ENCODE measurements around the gene EPHX1. TPM values are rescaled to one million over a fixed set of nuclear protein-coding genes. Genes with fewer than 3 reads are reported as not detected.

Gene EPHX1
- total RNA-seq, 2 donors from 2014 or later: 151 to 232 TPM

DNA sequence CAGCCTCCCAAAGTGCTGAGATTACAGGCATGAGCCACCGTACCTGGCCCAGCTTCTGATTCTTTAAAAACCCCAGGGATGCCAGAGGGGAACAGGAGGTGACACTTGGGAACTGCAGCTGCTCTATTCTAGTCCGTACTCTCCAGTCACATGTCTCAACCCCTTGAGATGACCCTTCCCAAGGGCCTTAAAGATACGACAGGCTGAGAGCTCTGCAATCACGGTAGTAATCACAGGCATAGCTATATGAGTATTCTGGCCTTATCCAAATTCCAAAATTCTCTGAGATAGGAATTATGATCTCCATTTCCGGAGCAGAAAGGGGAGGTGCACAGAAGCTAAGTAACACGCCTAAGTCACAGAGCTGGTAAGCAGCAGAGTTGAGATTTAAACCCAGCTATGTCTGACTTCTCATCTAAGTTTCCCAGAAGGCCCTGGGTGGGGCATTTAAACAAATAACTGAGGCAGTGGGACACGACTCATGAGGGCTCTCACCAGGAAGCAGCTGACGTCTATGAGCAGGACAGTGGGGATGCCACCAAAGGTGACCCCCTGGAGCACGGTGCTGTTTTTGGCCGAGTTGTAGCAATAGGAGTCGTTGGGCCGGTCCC, 67.1 kb downstream of the EPHX1 start:
- Histone ChIP-seq H3K27me3 (replicated peaks; ENCODE audit: insufficient read depth) (no peaks in the 10 kb centered on the region), H3K4me1 (replicated peaks) (peaks cover 20% of the 10 kb centered on the region), H3K9me3 (no peaks in the 10 kb centered on the region), H3K27ac (peak overlapping the region; percentile 94 to 95), H3K4me3 (no peak overlapping the region), H3K36me3 (peaks cover 0 to 17% of the 10 kb centered on the region in 2 donors)
- no peak for TF ChIP-seq POLR2A (IDR thresholded peaks at IDR 0.05)
- TF ChIP-seq, protein P1, sequence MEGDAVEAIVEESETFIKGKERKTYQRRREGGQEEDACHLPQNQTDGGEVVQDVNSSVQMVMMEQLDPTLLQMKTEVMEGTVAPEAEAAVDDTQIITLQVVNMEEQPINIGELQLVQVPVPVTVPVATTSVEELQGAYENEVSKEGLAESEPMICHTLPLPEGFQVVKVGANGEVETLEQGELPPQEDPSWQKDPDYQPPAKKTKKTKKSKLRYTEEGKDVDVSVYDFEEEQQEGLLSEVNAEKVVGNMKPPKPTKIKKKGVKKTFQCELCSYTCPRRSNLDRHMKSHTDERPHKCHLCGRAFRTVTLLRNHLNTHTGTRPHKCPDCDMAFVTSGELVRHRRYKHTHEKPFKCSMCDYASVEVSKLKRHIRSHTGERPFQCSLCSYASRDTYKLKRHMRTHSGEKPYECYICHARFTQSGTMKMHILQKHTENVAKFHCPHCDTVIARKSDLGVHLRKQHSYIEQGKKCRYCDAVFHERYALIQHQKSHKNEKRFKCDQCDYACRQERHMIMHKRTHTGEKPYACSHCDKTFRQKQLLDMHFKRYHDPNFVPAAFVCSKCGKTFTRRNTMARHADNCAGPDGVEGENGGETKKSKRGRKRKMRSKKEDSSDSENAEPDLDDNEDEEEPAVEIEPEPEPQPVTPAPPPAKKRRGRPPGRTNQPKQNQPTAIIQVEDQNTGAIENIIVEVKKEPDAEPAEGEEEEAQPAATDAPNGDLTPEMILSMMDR (IDR thresholded peaks at IDR 0.05): no peak
- no peak for TF ChIP-seq POLR2AphosphoS5 (IDR thresholded peaks at IDR 0.05)
- 62% methylated on average over 12 of the region's 12 CpGs for WGBS
- intact Hi-C loops (cut with DNase I): no loop called here
- DNase-seq (ENCODE audit: low spot score): no peak

- 27% methylated on average over 10 of the region's 10 CpGs for WGBS
- DNase-seq (ENCODE audit: low spot score): peak; percentile 71
- Histone ChIP-seq H3K27me3 (replicated peaks; ENCODE audit: insufficient read depth) (no peaks in the 10 kb centered on the region), H3K27ac (peak overlapping the region; percentile 94 to 95), H3K4me1 (replicated peaks) (peaks cover 20% of the 10 kb centered on the region), H3K4me3 (no peak overlapping the region), H3K36me3 (peaks cover 0 to 17% of the 10 kb centered on the region in 2 donors), H3K9me3 (no peaks in the 10 kb centered on the region)
- intact Hi-C loops (cut with DNase I): no loop called here
- TF ChIP-seq, protein P1 (IDR thresholded peaks at IDR 0.05): peak in 3 of 4 experiments; percentile 27 to 58 (median 42)
- TF ChIP-seq POLR2A (IDR thresholded peaks at IDR 0.05) (no peak), POLR2AphosphoS5 (IDR thresholded peaks at IDR 0.05) (peak; percentile 46)
Measured at GRCh38 chr1:225877580-225877979, 67.7 kb downstream of the EPHX1 start.

DNA sequence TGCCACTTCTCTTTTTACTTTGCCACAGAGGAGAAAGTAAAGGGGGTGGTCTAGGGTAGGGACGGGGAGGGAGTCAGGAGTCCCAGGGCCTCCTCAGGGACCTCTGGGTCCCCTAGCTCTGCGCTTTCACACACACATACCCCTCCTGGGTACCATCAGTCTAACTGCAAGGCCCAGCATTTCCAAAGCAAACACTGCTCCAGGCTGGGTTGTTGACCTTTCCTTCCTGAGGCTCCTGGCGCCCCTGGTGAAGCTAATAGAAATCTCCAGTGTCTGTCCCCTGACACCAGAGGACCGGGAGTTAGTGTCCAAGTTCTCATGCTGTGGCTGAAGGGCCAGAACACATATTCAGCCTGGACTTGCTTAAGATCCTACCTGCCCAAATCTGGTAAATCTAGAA, 68.4 kb downstream of the EPHX1 start:
- no peak overlapping the region for H3K4me3 ChIP-seq
- peak overlapping the region; percentile 94 to 95 for H3K27ac ChIP-seq
- TF ChIP-seq POLR2AphosphoS5 (IDR thresholded peaks at IDR 0.05): no peak
- TF ChIP-seq POLR2A (IDR thresholded peaks at IDR 0.05): no peak
- TF ChIP-seq, protein P1 (IDR thresholded peaks at IDR 0.05): no peak
- no peak for DNase-seq (ENCODE audit: low spot score)
- 77% methylated on average over 4 of the region's 4 CpGs for WGBS
- no peaks in the 10 kb centered on the region for H3K9me3 ChIP-seq
- no peaks in the 10 kb centered on the region for H3K27me3 ChIP-seq (replicated peaks; ENCODE audit: insufficient read depth)
- H3K4me1 ChIP-seq (replicated peaks): peaks cover 20% of the 10 kb centered on the region
- intact Hi-C loops (cut with DNase I): no loop called here
- H3K36me3 ChIP-seq: peaks cover 0 to 16% of the 10 kb centered on the region in 2 donors

DNA sequence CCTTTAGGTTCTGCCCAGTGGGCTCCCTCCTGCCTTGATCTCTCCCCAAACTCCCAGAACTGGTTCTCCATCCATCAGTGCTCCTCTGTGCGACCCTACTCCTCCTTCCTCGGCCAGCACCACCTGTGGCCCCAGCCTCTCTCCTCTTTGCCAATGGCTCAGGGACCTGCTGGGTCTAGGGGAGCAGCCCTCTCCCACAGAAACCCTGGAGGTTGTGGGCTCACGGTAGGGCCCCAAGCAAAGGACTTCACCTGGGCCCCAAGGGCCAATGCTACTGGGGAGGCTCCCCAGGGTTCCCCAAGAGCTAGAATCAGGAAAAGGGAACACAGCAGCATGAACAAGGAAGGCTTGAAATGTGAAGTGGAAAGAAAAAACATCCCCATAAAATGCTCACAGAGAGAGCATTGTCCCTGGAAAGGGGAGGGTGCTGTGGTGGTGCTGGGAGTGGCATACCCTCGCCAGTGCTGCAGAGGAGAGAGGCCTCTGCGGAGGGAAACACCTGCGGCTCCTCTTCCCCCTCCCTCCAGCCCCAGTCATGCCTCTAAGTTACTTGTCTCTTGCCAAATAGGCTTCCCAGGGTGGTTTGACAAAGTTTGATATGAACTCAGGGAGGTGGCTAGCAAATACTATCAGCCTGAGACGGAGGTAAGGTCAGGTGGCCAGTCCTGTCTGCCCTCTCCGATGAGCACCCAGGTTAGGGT, 69.7 kb downstream of the EPHX1 start:
- H3K4me3 ChIP-seq: peak overlapping the region in 1 of 2 donors; percentile 78
- H3K4me1 ChIP-seq (replicated peaks): peaks cover 20% of the 10 kb centered on the region
- H3K36me3 ChIP-seq: peaks cover 0 to 2% of the 10 kb centered on the region in 2 donors
- TF ChIP-seq, protein P1 (IDR thresholded peaks at IDR 0.05): no peak
- TF ChIP-seq POLR2A (IDR thresholded peaks at IDR 0.05): peak; percentile 34
- peak; percentile 75 for TF ChIP-seq POLR2AphosphoS5 (IDR thresholded peaks at IDR 0.05)
- H3K27me3 ChIP-seq (replicated peaks; ENCODE audit: insufficient read depth): no peaks in the 10 kb centered on the region
- intact Hi-C loops (cut with DNase I): loop anchor here (5.0 kb wide), 1 partner anchor 67 kb away; the partner anchor contains the start of gene EPHX1
- DNase-seq (ENCODE audit: low spot score): peak; percentile 76
- H3K9me3 ChIP-seq: no peaks in the 10 kb centered on the region
- 40% methylated on average over 8 of the region's 8 CpGs for WGBS
- peak overlapping the region; percentile 94 to 95 for H3K27ac ChIP-seq
